IMR-90 (cell line): ENCODE results near the gene AKAP13. TPM values are rescaled to one million over a fixed set of nuclear protein-coding genes. Genes with fewer than 3 reads are reported as not detected.

ENCODE experiments used
- ATAC-seq: fragments of 200-7000 bp; cut with Tn5 transposase; 2 replicates; pipeline ENCODE4 v1.9.1; 2020; ENCODE audit warnings: low read depth, mild to moderate bottlenecking, moderate library complexity
- BruUV-seq: library from RNA; stranded (reverse); fragments of 400-500 nt; replicated peaks from 2 replicates; lab custom pipeline; 2021; lab: Mats Ljungman, UMichigan
- CTCF ChIA-PET: fragments of 300-600 bp; formaldehyde crosslinking; extraction: SDS; loops from one replicate; lab custom pipeline; 2021; ENCODE audit warnings: antibody characterized with exemption; lab: Yijun Ruan, JAX
- POLR2A ChIA-PET: fragments of 300-600 bp; sonication (Branson Sonifier 250); formaldehyde crosslinking; loops from one replicate; lab custom pipeline; 2022; ENCODE audit warnings: antibody characterized with exemption; ENCODE audit not compliant: unreplicated experiment; lab: Charles Lee
- DNase-seq: peaks from one replicate; pipeline ENCODE4 v3.0.0; 2013
- H2AFZ ChIP-seq: replicated peaks from 2 replicates; pipeline ENCODE3; 2013; ENCODE audit warnings: low read length, mild to moderate bottlenecking; ENCODE audit not compliant: poor library complexity
- H2AK5ac ChIP-seq: 2 replicates; pipeline ENCODE4 v1.6.1; 2013; ENCODE audit warnings: low read depth, low read length, inconsistent platforms
- H2AK9ac ChIP-seq: replicated peaks from 2 replicates; pipeline ENCODE3; 2013; ENCODE audit warnings: mild to moderate bottlenecking, low read depth, low read length, moderate library complexity; ENCODE audit not compliant: poor library complexity
- H2BK120ac ChIP-seq: 2 replicates; pipeline ENCODE4 v1.6.1; 2013; ENCODE audit warnings: low read depth, low read length, inconsistent platforms
- H2BK15ac ChIP-seq: 3 replicates; pipeline ENCODE4 v1.6.1; 2013; ENCODE audit warnings: low read depth, low read length, inconsistent platforms
- H2BK20ac ChIP-seq: 2 replicates; pipeline ENCODE4 v1.6.1; 2013; ENCODE audit warnings: low read depth, mild to moderate bottlenecking, inconsistent platforms, low read length, moderate library complexity
- H2BK5ac ChIP-seq: 2 replicates; pipeline ENCODE4 v1.6.1; 2013; ENCODE audit warnings: mild to moderate bottlenecking, low read depth, low read length, inconsistent platforms; ENCODE audit not compliant: poor library complexity, severe bottlenecking
- H3K14ac ChIP-seq: replicated peaks from 2 replicates; pipeline ENCODE4 v1.6.1; 2013; ENCODE audit warnings: low read depth, low read length, inconsistent platforms
- H3K18ac ChIP-seq: 2 replicates; pipeline ENCODE4 v1.6.1; 2013; ENCODE audit warnings: low read depth, low read length, control low read depth
- H3K23ac ChIP-seq: 2 replicates; pipeline ENCODE4 v1.6.1; 2013; ENCODE audit warnings: low read depth, low read length, inconsistent platforms
- H3K27ac ChIP-seq: 2 replicates; pipeline ENCODE4 v1.5.1; 2013; ENCODE audit warnings: mild to moderate bottlenecking, control low read depth, low read length; ENCODE audit not compliant: insufficient read depth
- H3K27me3 ChIP-seq: 2 replicates; pipeline ENCODE4 v1.6.1; 2013; ENCODE audit warnings: low read length; ENCODE audit not compliant: control insufficient read depth, insufficient read depth
- H3K36me3 ChIP-seq: 2 replicates; pipeline ENCODE4 v1.6.1; 2013; ENCODE audit warnings: low read length, mixed read lengths; ENCODE audit not compliant: control insufficient read depth, insufficient read depth
- H3K4ac ChIP-seq: 2 replicates; pipeline ENCODE4 v1.6.1; 2013; ENCODE audit warnings: low read depth, low read length, inconsistent platforms
- H3K4me1 ChIP-seq: 2 replicates; pipeline ENCODE4 v1.6.1; 2013; ENCODE audit warnings: low read length, mixed read lengths; ENCODE audit not compliant: control insufficient read depth, insufficient read depth
- H3K4me2 ChIP-seq: 2 replicates; pipeline ENCODE4 v1.6.1; 2013; ENCODE audit warnings: low read depth, mild to moderate bottlenecking, control low read depth, low read length, moderate library complexity
- H3K4me3 ChIP-seq: 2 replicates; pipeline ENCODE4 v1.5.1; 2013; ENCODE audit warnings: low read depth, mild to moderate bottlenecking, control low read depth, low read length, moderate library complexity; ENCODE audit not compliant: insufficient read depth
- H3K56ac ChIP-seq: 2 replicates; pipeline ENCODE4 v1.6.1; 2013; ENCODE audit warnings: low read length, inconsistent platforms; ENCODE audit not compliant: insufficient read depth; ENCODE audit errors: extremely low read depth
- H3K79me1 ChIP-seq, 2 experiments: 2 replicates each; pipeline ENCODE4 v1.6.1; 2013; ENCODE audit warnings: low read length in 2 of 2, inconsistent platforms in 1 of 2, low read depth in 1 of 2
- H3K9ac ChIP-seq: 2 replicates; pipeline ENCODE4 v1.6.1; 2013; ENCODE audit warnings: low read depth, low read length, control low read depth
- H3K9me1 ChIP-seq: 2 replicates; pipeline ENCODE4 v1.6.1; 2013; ENCODE audit warnings: low read length, inconsistent platforms; ENCODE audit not compliant: insufficient read depth
- H3K9me3 ChIP-seq: 2 replicates; pipeline ENCODE4 v1.6.1; 2013; ENCODE audit warnings: low read length; ENCODE audit not compliant: control insufficient read depth, insufficient read depth
- H4K20me1 ChIP-seq: 2 replicates; pipeline ENCODE4 v1.6.1; 2013; ENCODE audit warnings: low read length, inconsistent platforms; ENCODE audit not compliant: insufficient read depth
- H4K5ac ChIP-seq: 2 replicates; pipeline ENCODE4 v1.6.1; 2013; ENCODE audit warnings: mild to moderate bottlenecking, low read depth, low read length, control low read depth
- H4K8ac ChIP-seq, 2 experiments: 2 replicates each; pipeline ENCODE4 v1.6.1; 2013; ENCODE audit warnings: low read depth in 2 of 2, low read length in 2 of 2, control low read depth in 1 of 2, inconsistent platforms in 1 of 2
- H4K91ac ChIP-seq: 2 replicates; pipeline ENCODE4 v1.6.1; 2013; ENCODE audit warnings: low read depth, low read length, inconsistent platforms; ENCODE audit not compliant: insufficient read depth
- BHLHE40 ChIP-seq: fragments of 150-350 bp; IDR thresholded peaks from 2 replicates; pipeline ENCODE4 v1.6.1; 2016; ENCODE audit warnings: mild to moderate bottlenecking, low read depth, low read length
- CEBPB ChIP-seq: IDR thresholded peaks from 2 replicates; pipeline ENCODE4 v1.6.1; 2012; ENCODE audit warnings: low read depth, low read length, improper control_type of control experiment
- CHD1 ChIP-seq: IDR thresholded peaks from 2 replicates; pipeline ENCODE4 v1.6.1; 2012; ENCODE audit warnings: low read depth, low read length, improper control_type of control experiment
- ELK1 ChIP-seq: fragments of 150-350 bp; IDR thresholded peaks from 2 replicates; pipeline ENCODE4 v1.6.1; 2016; ENCODE audit warnings: low read depth, mild to moderate bottlenecking, low read length, moderate library complexity, borderline replicate concordance
- FOS ChIP-seq: fragments of 150-350 bp; IDR thresholded peaks from 2 replicates; pipeline ENCODE4 v1.6.1; 2016; ENCODE audit warnings: low read depth, low read length
- MAZ ChIP-seq: IDR thresholded peaks from 2 replicates; pipeline ENCODE4 v1.6.1; 2012; ENCODE audit warnings: low read depth, mild to moderate bottlenecking, low read length, improper control_type of control experiment, moderate library complexity, borderline replicate concordance
- MXI1 ChIP-seq: IDR thresholded peaks from 2 replicates; pipeline ENCODE4 v1.6.1; 2012; ENCODE audit warnings: low read depth, mild to moderate bottlenecking, low read length, moderate library complexity, borderline replicate concordance
- NFE2L2 ChIP-seq: fragments of 150-350 bp; IDR thresholded peaks from 2 replicates; pipeline ENCODE4 v1.6.1; 2016; ENCODE audit warnings: low read depth, mild to moderate bottlenecking, low read length
- POLR2A ChIP-seq: IDR thresholded peaks from 2 replicates; pipeline ENCODE4 v1.6.1; 2012; ENCODE audit warnings: mild to moderate bottlenecking, low read depth, low read length
- RAD21 ChIP-seq: IDR thresholded peaks from 2 replicates; pipeline ENCODE4 v1.6.1; 2012; ENCODE audit warnings: low read length, improper control_type of control experiment
- RCOR1 ChIP-seq: IDR thresholded peaks from 2 replicates; pipeline ENCODE4 v1.6.1; 2012; ENCODE audit warnings: mild to moderate bottlenecking, low read length, improper control_type of control experiment; ENCODE audit not compliant: insufficient replicate concordance
- RFX5 ChIP-seq: IDR thresholded peaks from 2 replicates; pipeline ENCODE4 v1.8.0; 2012; ENCODE audit warnings: low read depth, mild to moderate bottlenecking, low read length, moderate library complexity
- SMC3 ChIP-seq: fragments of 150-350 bp; IDR thresholded peaks from 2 replicates; pipeline ENCODE4 v1.6.1; 2016; ENCODE audit warnings: low read depth, mild to moderate bottlenecking, antibody characterized with exemption, low read length, moderate library complexity
- WGBS, 2 experiments: methylation state at CpG; one replicate each; pipeline versions ENCODE4 v1.1.5 to v1.1.7; 2013; ENCODE audit warnings: missing lambda C conversion rate in 2 of 2; ENCODE audit not compliant: insufficient read length in 1 of 2; ENCODE audit errors: extremely low coverage in 2 of 2; 5-methylcytosine and 5-hydroxymethylcytosine counted together
- dilution Hi-C: fragments of 300-500 bp; cut with HindIII; formaldehyde crosslinking; loops from one replicate; pipeline ENCODE4 v1.14.3; 2018; ENCODE audit warnings: low sequenced_read_pairs; ENCODE audit not compliant: unreplicated experiment
- in situ Hi-C: fragments of 300-500 bp; cut with MboI; formaldehyde crosslinking; loops from 3 replicates; pipeline ENCODE4 v1.14.3; 2019; ENCODE audit warnings: low sequenced_read_pairs, inconsistent platforms, mixed read lengths
- intact Hi-C: fragments of 100-400 bp; cut with micrococcal nuclease; formaldehyde crosslinking; loops from 2 replicates; pipeline ENCODE4 v1.10.0; 2022
- polyA plus RNA-seq, 3 experiments: library from polyadenylated mRNA; depleted of rRNA; stranded (reverse); fragments of >200 nt; gene quantifications; 2 replicates each; pipeline ENCODE4 v1.2.3, GENCODE V29; 2012; ENCODE audit warnings: low replicate concordance in 1 of 3
- total RNA-seq: library from RNA; depleted of rRNA; stranded (reverse); fragments of >200 nt; gene quantifications from 2 replicates; pipeline ENCODE4 v1.2.3, GENCODE V29; 2012
- TF ChIP-seq, protein P1 (sequence below): fragments of 150-350 bp; IDR thresholded peaks from 2 replicates; pipeline ENCODE4 v1.6.1; 2017; ENCODE audit warnings: mild to moderate bottlenecking, antibody characterized with exemption, low read length, low read depth

Gene AKAP13
- total and polyA plus RNA-seq, 2 of the 4 experiments (the other 2 are of a cell fraction) = 10.4 to 46.4 TPM

DNA sequence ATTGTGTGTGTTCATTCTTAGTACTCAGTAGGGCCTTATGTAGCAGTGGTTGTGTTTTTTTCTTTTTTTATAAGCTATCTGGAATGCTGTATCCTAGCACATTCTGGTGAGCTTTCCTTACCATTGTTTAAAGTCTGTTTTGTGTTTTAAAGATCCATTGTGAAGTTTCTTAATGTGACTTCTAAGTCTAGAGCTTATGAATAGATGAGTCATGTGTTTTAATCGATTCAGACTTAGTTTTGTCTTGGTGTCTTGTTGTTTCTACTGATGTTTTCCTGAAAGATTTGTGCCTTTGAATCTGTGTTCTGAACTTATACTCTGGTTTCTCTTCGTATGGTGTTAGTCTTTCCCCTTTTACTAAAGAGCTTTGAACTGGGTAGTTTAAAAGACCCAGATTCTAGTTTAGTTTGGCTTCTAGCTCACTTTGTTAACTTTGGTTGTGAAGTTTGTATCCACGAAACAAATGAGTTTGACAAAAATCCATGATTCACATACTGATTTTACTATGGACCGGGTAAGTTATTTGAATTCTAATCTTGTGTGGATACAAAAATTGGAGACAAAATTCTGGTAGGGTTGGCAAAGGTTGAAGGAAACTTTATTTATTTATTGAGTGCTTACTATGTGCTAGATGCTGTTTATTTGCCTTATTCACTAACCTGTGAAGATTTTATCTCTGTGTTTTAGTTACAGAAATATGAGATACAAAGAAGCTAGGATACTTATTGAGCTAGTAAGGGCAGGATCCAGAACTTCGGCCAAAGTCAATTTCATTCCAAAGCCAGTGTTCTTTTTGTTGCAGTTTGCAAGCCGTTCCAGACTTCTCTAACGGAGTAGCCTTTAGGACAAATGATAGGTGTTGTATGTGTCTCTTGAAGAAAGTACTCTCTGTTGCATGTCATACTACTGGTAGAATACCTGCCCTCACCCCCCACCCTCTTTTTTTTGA is 24.8 kb downstream of the AKAP13 start:
- dilution Hi-C loops (no loop called here), in situ Hi-C loops (no loop called here), intact Hi-C loops (loop anchor here (2.0 to 5.0 kb wide), 2 partner anchors 24 to 88 kb away; partner anchors contain the start of gene AKAP13)
- WGBS, 2 experiments = no CpG with 5 or more reads among the region's 7 CpGs
- DNase-seq (peak; percentile 53), ATAC-seq (peak; percentile 28; the same call in 1 of the 2 replicates)
- Histone ChIP-seq H3K79me1 (peaks cover 23 to 80% of the 10 kb centered on the region in 2 experiments), H3K4ac (no peak overlapping the region; the same call in 1 of the 2 replicates), H3K9ac (no peak overlapping the region; the same call in 1 of the 2 replicates), H2AFZ (no peak overlapping the region), H3K9me1 (peaks cover 11% of the 10 kb centered on the region), H3K36me3 (no peaks in the 10 kb centered on the region), H2AK9ac (no peak overlapping the region), H3K18ac (peak overlapping the region; percentile 2; the same call in 1 of the 2 replicates), H4K20me1 (peaks cover 12% of the 10 kb centered on the region; the same call in 1 of the 2 replicates), H3K23ac (peak overlapping the region; percentile 15; the same call in 1 of the 2 replicates), H3K27me3 (no peaks in the 10 kb centered on the region), H3K27ac (no peak overlapping the region), H4K8ac (peak overlapping the region in 1 of 2 experiments; percentile 28; a peak in 1 of 4 replicates), H3K4me1 (peaks cover 29% of the 10 kb centered on the region), H2BK5ac (peak overlapping the region; percentile 30), H3K14ac (peak overlapping the region; percentile 56), H2AK5ac (no peak overlapping the region), H3K9me3 (no peaks in the 10 kb centered on the region), H2BK20ac (no peak overlapping the region), H3K56ac (no peak overlapping the region), H2BK120ac (no peak overlapping the region), H4K5ac (no peak overlapping the region; the same call in 1 of the 2 replicates), H3K4me2 (peak overlapping the region; percentile 20; the same call in 1 of the 2 replicates), H3K4me3 (no peak overlapping the region), H4K91ac (no peak overlapping the region), H2BK15ac (no peak overlapping the region)
- ChIA-PET CTCF (interaction anchor here (1.2 to 1.7 kb wide), 5 partner anchors 16 to 109 kb away, joined by 3 to 9 read pairs (median 4); no protein-coding TSS in a partner anchor), POLR2A (interaction anchor here (0.5 to 0.6 kb wide), 2 partner anchors 23 to 72 kb away, joined by 3 to 5 read pairs; no protein-coding TSS in a partner anchor)
- no TSS peak for BruUV-seq
- no peak for TF ChIP-seq ELK1
- TF ChIP-seq, protein P1, sequence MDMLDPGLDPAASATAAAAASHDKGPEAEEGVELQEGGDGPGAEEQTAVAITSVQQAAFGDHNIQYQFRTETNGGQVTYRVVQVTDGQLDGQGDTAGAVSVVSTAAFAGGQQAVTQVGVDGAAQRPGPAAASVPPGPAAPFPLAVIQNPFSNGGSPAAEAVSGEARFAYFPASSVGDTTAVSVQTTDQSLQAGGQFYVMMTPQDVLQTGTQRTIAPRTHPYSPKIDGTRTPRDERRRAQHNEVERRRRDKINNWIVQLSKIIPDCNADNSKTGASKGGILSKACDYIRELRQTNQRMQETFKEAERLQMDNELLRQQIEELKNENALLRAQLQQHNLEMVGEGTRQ = no peak
- TF ChIP-seq NFE2L2 = no peak
- no peak for TF ChIP-seq RAD21
- TF ChIP-seq BHLHE40 = no peak
- TF ChIP-seq FOS = no peak
- TF ChIP-seq POLR2A = no peak
- TF ChIP-seq RFX5 = no peak
- TF ChIP-seq MAZ = no peak
- no peak for TF ChIP-seq CHD1
- no peak for TF ChIP-seq SMC3
- no peak for TF ChIP-seq MXI1
- no peak for TF ChIP-seq CEBPB
- no peak for TF ChIP-seq RCOR1
